ENCODE data around the gene CYP26B1. TPM values are rescaled to one million over a fixed set of nuclear protein-coding genes. Genes with fewer than 3 reads are reported as not detected.

CYP26B1 gene
- total and polyA plus RNA-seq, 5 experiments from 2014 or later, result not detected

- POLR2A ChIA-PET, result no interaction called here
- ATAC-seq (no peak), DNase-seq (no peak)
- Mint-ChIP-seq H3K4me1 (peaks cover 0 to 6% (median 0%) of the 10 kb centered on the region in 4 donors), H3K36me3 (peaks cover 5 to 37% (median 30%) of the 10 kb centered on the region in 3 donors), H3K4me3 (no peak overlapping the region), H3K27ac (no peak overlapping the region), H3K9me3 (peaks cover 0 to 7% (median 0%) of the 10 kb centered on the region in 9 donors), H3K27me3 (peaks cover 0 to 1% (median 0%) of the 10 kb centered on the region in 5 donors)
These were observed 26.1 kb upstream of the CYP26B1 start for GRCh38 chr2:72173640-72174321.

GRCh38 chr2:72172478-72172877, 24.8 kb upstream of the CYP26B1 start:
- Mint-ChIP-seq H3K9me3 (peaks cover 0 to 9% (median 3%) of the 10 kb centered on the region in 9 donors), H3K36me3 (peaks cover 0 to 25% (median 17%) of the 10 kb centered on the region in 3 donors), H3K4me3 (no peak overlapping the region), H3K27ac (peak overlapping the region in 1 of 10 donors; percentile 25), H3K27me3 (peaks cover 0 to 1% (median 0%) of the 10 kb centered on the region in 5 donors), H3K4me1 (peaks cover 0 to 6% (median 0%) of the 10 kb centered on the region in 4 donors)
- ATAC-seq (no peak), DNase-seq (no peak)
- POLR2A ChIA-PET, result no interaction called here

GRCh38 chr2:72166279-72166678, 18.6 kb upstream of the CYP26B1 start:
- H3K4me1 Mint-ChIP-seq, result peaks cover 0 to 2% (median 0%) of the 10 kb centered on the region in 4 donors
- peaks cover 0 to 9% (median 3%) of the 10 kb centered on the region in 9 donors for H3K9me3 Mint-ChIP-seq
- H3K4me3 Mint-ChIP-seq, result no peak overlapping the region
- peaks cover 7 to 14% (median 11%) of the 10 kb centered on the region in 5 donors for H3K27me3 Mint-ChIP-seq
- H3K27ac Mint-ChIP-seq, result no peak overlapping the region
- DNase-seq, result no peak
- no peak for ATAC-seq
- POLR2A ChIA-PET, result no interaction called here
- peaks cover 0 to 3% (median 0%) of the 10 kb centered on the region in 3 donors for H3K36me3 Mint-ChIP-seq

GRCh38 chr2:72165792-72166191, 18.1 kb upstream of the CYP26B1 start:
- DNase-seq, result no peak
- H3K36me3 Mint-ChIP-seq, result peaks cover 0 to 3% (median 0%) of the 10 kb centered on the region in 3 donors
- no peak for ATAC-seq

GRCh38 chr2:72162574-72162973, 14.9 kb upstream of the CYP26B1 start:
- H3K9me3 Mint-ChIP-seq, result no peaks in the 10 kb centered on the region

More at GRCh38 chr2:72165792-72166191, 18.1 kb upstream of the CYP26B1 start:
- peaks cover 0 to 9% (median under 1%) of the 10 kb centered on the region in 9 donors for H3K9me3 Mint-ChIP-seq
- peaks cover 7 to 18% (median 10%) of the 10 kb centered on the region in 5 donors for H3K27me3 Mint-ChIP-seq
- no peak overlapping the region for H3K27ac Mint-ChIP-seq
- peaks cover 0 to 2% (median 0%) of the 10 kb centered on the region in 4 donors for H3K4me1 Mint-ChIP-seq
- H3K4me3 Mint-ChIP-seq, result no peak overlapping the region
- POLR2A ChIA-PET, result no interaction called here

GRCh38 chr2:72159211-72159993, 11.7 kb upstream of the CYP26B1 start:
- Mint-ChIP-seq H3K27ac (no peak overlapping the region), H3K36me3 (no peaks in the 10 kb centered on the region), H3K9me3 (no peaks in the 10 kb centered on the region), H3K4me3 (no peak overlapping the region), H3K4me1 (peaks cover 0 to 2% (median 0%) of the 10 kb centered on the region in 4 donors), H3K27me3 (peaks cover 25 to 72% (median 36%) of the 10 kb centered on the region in 5 donors)
- POLR2A ChIA-PET, result no interaction called here
- DNase-seq (no peak), ATAC-seq (no peak)

More at GRCh38 chr2:72162574-72162973, 14.9 kb upstream of the CYP26B1 start:
- POLR2A ChIA-PET, result no interaction called here
- H3K36me3 Mint-ChIP-seq, result no peaks in the 10 kb centered on the region
- no peak overlapping the region for H3K27ac Mint-ChIP-seq
- H3K4me3 Mint-ChIP-seq, result no peak overlapping the region
- peaks cover 11 to 41% (median 21%) of the 10 kb centered on the region in 5 donors for H3K27me3 Mint-ChIP-seq
- peaks cover 0 to 2% (median 0%) of the 10 kb centered on the region in 4 donors for H3K4me1 Mint-ChIP-seq
- DNase-seq (no peak), ATAC-seq (no peak)

- peaks cover 0 to 2% (median 0%) of the 10 kb centered on the region in 4 donors for H3K4me1 Mint-ChIP-seq
- H3K27ac Mint-ChIP-seq, result peak overlapping the region in 1 of 10 donors; percentile 31
- no peak overlapping the region for H3K4me3 Mint-ChIP-seq
- ATAC-seq (no peak), DNase-seq (no peak)
- H3K36me3 Mint-ChIP-seq, result no peaks in the 10 kb centered on the region
- POLR2A ChIA-PET, result no interaction called here
- H3K27me3 Mint-ChIP-seq, result peaks cover 29 to 81% (median 40%) of the 10 kb centered on the region in 5 donors
- H3K9me3 Mint-ChIP-seq, result no peaks in the 10 kb centered on the region
These were observed 10.5 kb upstream of the CYP26B1 start for GRCh38 chr2:72157871-72158771.

GRCh38 chr2:72156872-72157271, 9.2 kb upstream of the CYP26B1 start:
- Mint-ChIP-seq H3K4me3 (no peak overlapping the region), H3K27me3 (peaks cover 26 to 84% (median 42%) of the 10 kb centered on the region in 5 donors), H3K27ac (peak overlapping the region in 1 of 10 donors; percentile 71), H3K4me1 (peaks cover 0 to 2% (median 0%) of the 10 kb centered on the region in 4 donors), H3K36me3 (no peaks in the 10 kb centered on the region), H3K9me3 (no peaks in the 10 kb centered on the region)
- DNase-seq (no peak), ATAC-seq (no peak)
- POLR2A ChIA-PET, result no interaction called here

- H3K27me3 Mint-ChIP-seq, result peaks cover 29 to 82% (median 42%) of the 10 kb centered on the region in 5 donors
- no peaks in the 10 kb centered on the region for H3K4me1 Mint-ChIP-seq
- H3K9me3 Mint-ChIP-seq, result no peaks in the 10 kb centered on the region
- no peak overlapping the region for H3K27ac Mint-ChIP-seq
- no peak overlapping the region for H3K4me3 Mint-ChIP-seq
- POLR2A ChIA-PET, result no interaction called here
- H3K36me3 Mint-ChIP-seq, result no peaks in the 10 kb centered on the region
- no peak for DNase-seq
- ATAC-seq, result no peak
These were observed 8.1 kb upstream of the CYP26B1 start for GRCh38 chr2:72155737-72156136.

- POLR2A ChIA-PET, result no interaction called here
These were observed 7.5 kb upstream of the CYP26B1 start for GRCh38 chr2:72155151-72155550.

GRCh38 chr2:72154386-72154975, 6.8 kb upstream of the CYP26B1 start:
- peaks cover 0 to 2% (median 0%) of the 10 kb centered on the region in 3 donors for H3K36me3 Mint-ChIP-seq
- no peak for DNase-seq
- peaks cover 38 to 82% (median 49%) of the 10 kb centered on the region in 5 donors for H3K27me3 Mint-ChIP-seq
- H3K9me3 Mint-ChIP-seq, result no peaks in the 10 kb centered on the region
- no peak overlapping the region for H3K27ac Mint-ChIP-seq
- POLR2A ChIA-PET, result no interaction called here
- ATAC-seq, result no peak
- H3K4me3 Mint-ChIP-seq, result no peak overlapping the region
- peaks cover 9 to 12% (median 11%) of the 10 kb centered on the region in 4 donors for H3K4me1 Mint-ChIP-seq

More at GRCh38 chr2:72155151-72155550, 7.5 kb upstream of the CYP26B1 start:
- DNase-seq (no peak), ATAC-seq (no peak)
- H3K36me3 Mint-ChIP-seq, result peaks cover 0 to 2% (median 0%) of the 10 kb centered on the region in 3 donors
- no peak overlapping the region for H3K27ac Mint-ChIP-seq
- H3K27me3 Mint-ChIP-seq, result peaks cover 32 to 82% (median 47%) of the 10 kb centered on the region in 5 donors
- no peaks in the 10 kb centered on the region for H3K9me3 Mint-ChIP-seq
- no peak overlapping the region for H3K4me3 Mint-ChIP-seq
- H3K4me1 Mint-ChIP-seq, result peaks cover 2 to 6% (median 4%) of the 10 kb centered on the region in 4 donors

- Mint-ChIP-seq H3K4me3 (peak overlapping the region in 1 of 10 donors; percentile 8), H3K36me3 (peaks cover 0 to 4% (median 0%) of the 10 kb centered on the region in 3 donors), H3K27ac (no peak overlapping the region), H3K4me1 (peaks cover 14 to 18% (median 16%) of the 10 kb centered on the region in 4 donors), H3K9me3 (no peaks in the 10 kb centered on the region), H3K27me3 (peaks cover 42 to 85% (median 52%) of the 10 kb centered on the region in 5 donors)
- POLR2A ChIA-PET, result no interaction called here
- ATAC-seq (no peak), DNase-seq (no peak)
These were observed 6.3 kb upstream of the CYP26B1 start for GRCh38 chr2:72153924-72154323.
